ENCODE results near the gene TMC3.

DNA sequence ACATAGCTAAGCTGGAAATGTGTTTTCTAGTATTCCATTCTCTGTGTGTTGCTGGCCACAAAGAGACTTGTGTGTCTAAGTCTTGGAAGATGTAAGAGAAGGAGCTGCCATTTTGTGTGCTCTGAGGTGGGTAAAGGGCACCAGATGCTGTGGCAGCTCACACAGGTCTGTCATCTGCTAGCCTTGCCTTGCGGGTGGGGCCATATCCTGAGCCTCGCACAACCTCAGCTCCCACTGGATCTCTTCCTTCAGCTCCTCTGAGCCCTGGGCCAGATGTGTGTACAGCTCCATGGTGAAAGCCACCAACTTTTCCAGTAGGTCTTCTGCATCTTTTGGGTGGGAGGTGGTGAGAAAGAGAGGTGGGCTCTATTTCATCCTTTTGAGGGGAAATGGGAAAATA lies 6.7 kb upstream of the TMC3 start:
- TF ChIP-seq, protein P1, sequence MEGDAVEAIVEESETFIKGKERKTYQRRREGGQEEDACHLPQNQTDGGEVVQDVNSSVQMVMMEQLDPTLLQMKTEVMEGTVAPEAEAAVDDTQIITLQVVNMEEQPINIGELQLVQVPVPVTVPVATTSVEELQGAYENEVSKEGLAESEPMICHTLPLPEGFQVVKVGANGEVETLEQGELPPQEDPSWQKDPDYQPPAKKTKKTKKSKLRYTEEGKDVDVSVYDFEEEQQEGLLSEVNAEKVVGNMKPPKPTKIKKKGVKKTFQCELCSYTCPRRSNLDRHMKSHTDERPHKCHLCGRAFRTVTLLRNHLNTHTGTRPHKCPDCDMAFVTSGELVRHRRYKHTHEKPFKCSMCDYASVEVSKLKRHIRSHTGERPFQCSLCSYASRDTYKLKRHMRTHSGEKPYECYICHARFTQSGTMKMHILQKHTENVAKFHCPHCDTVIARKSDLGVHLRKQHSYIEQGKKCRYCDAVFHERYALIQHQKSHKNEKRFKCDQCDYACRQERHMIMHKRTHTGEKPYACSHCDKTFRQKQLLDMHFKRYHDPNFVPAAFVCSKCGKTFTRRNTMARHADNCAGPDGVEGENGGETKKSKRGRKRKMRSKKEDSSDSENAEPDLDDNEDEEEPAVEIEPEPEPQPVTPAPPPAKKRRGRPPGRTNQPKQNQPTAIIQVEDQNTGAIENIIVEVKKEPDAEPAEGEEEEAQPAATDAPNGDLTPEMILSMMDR (IDR thresholded peaks at IDR 0.05; ENCODE audit: low read depth, low read length), result no peak
- no peak for TF ChIP-seq EZH2phosphoT487 (IDR thresholded peaks at IDR 0.05; ENCODE audit: low read depth)
